ENCODE measurements around the gene CNTN6. TPM values are rescaled to one million over a fixed set of nuclear protein-coding genes. Genes with fewer than 3 reads are reported as not detected.

CNTN6 gene
- polyA plus RNA-seq, 1 donor (not counting 4 experiments of a cell fraction or from before 2014, with no cell fraction given), result not detected

DNA sequence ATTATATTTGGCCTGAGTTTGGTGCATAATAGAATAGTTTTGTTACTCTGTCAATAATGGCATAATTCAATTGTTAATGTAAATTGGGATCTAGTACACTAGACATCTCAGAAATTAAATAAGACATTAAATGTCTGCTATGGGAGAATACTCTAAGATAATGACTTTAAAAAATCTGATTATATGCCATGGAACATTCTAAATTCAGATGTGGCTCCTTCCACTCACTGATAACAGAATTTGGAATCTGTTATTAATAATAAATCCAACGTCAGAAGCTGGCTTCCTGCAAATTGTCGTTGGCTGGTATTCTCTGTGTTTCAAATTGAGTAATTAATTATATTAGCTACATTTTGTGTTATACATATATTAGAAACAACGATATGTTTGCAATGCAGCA is 258.1 kb downstream of the CNTN6 start:
- dilution Hi-C loops (cut with MboI; ENCODE audit: extremely low pct_ligation_motif_present, low sequenced_read_pairs), result no loop called here
- Histone ChIP-seq H3K9me3 (ENCODE audit: control insufficient read depth, low read depth, low read length) (no peaks in the 10 kb centered on the region), H2AFZ (ENCODE audit: control insufficient read depth, low read length) (no peak overlapping the region), H3K4me1 (ENCODE audit: control insufficient read depth, extremely low read depth, insufficient read depth, low read length) (no peaks in the 10 kb centered on the region), H3K9me1 (ENCODE audit: control insufficient read depth, extremely low read depth, insufficient read depth, low read length) (no peaks in the 10 kb centered on the region), H3K9ac (ENCODE audit: control insufficient read depth, extremely low read depth, insufficient read depth, low read length) (no peak overlapping the region), H3K27ac (ENCODE audit: control insufficient read depth, insufficient read depth, low read length) (no peak overlapping the region), H3K79me2 (ENCODE audit: control insufficient read depth, insufficient read depth, low read length) (no peaks in the 10 kb centered on the region), H3K27me3 (ENCODE audit: control insufficient read depth, extremely low read depth, insufficient read depth, low read length) (no peaks in the 10 kb centered on the region), H3K36me3 (ENCODE audit: control insufficient read depth in 2 of 2, extremely low read depth in 1 of 2, insufficient read depth in 2 of 2, low read length in 2 of 2) (no peaks in the 10 kb centered on the region), H4K20me1 (ENCODE audit: control insufficient read depth, extremely low read depth, insufficient read depth, low read length) (no peaks in the 10 kb centered on the region), H3K4me2 (ENCODE audit: control insufficient read depth, extremely low read depth, insufficient read depth, low read depth, low read length) (no peak overlapping the region), H3K4me3 (ENCODE audit: control insufficient read depth in 2 of 3, extremely low read depth in 1 of 3, insufficient read depth in 2 of 3, low read depth in 1 of 3, low read length in 3 of 3) (no peak overlapping the region)
- FAIRE-seq, result no peak
- TF ChIP-seq CTCF (optimal IDR thresholded peaks at IDR 0.05 in 1 of 3, IDR thresholded peaks at IDR 0.05 in 1 of 3, conservative IDR thresholded peaks at IDR 0.05 in 1 of 3; ENCODE audit: extremely low read depth in 1 of 3, insufficient read depth in 2 of 3, low read length in 3 of 3) (no peak), EZH2 (IDR thresholded peaks at IDR 0.05; ENCODE audit: low read length) (no peak)
- DNase-seq (ENCODE audit: low read depth, low spot score), result no peak

DNA sequence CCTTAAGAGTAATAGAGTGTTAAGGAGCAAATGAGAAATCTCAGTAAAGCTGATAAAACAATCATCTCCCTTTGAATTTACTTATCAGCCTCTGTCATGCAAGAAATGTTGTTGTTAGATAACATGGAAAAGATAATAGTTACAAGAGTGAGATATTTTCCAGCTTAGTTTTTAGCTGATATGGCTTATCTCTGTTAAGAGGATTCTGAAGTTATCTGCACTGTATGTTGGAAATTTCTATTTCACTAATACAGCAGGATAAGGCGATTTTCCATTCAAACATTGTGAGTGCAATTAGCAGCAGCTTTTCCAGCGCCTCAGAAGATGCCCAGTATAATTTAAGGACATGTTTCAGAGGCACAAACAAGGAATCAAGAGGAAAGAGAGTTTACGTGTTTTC is 262.9 kb downstream of the CNTN6 start:
- FAIRE-seq, result no peak
- H3K9ac ChIP-seq (ENCODE audit: control insufficient read depth, extremely low read depth, insufficient read depth, low read length), result no peak overlapping the region
- H3K4me2 ChIP-seq (ENCODE audit: control insufficient read depth, extremely low read depth, insufficient read depth, low read depth, low read length), result no peak overlapping the region
- dilution Hi-C loops (cut with MboI; ENCODE audit: extremely low pct_ligation_motif_present, low sequenced_read_pairs), result no loop called here
- no peaks in the 10 kb centered on the region for H3K27me3 ChIP-seq (ENCODE audit: control insufficient read depth, extremely low read depth, insufficient read depth, low read length)
- H3K4me3 ChIP-seq (ENCODE audit: control insufficient read depth in 2 of 3, extremely low read depth in 1 of 3, insufficient read depth in 2 of 3, low read depth in 1 of 3, low read length in 3 of 3), result no peak overlapping the region
- no peaks in the 10 kb centered on the region for H3K36me3 ChIP-seq (ENCODE audit: control insufficient read depth in 2 of 2, extremely low read depth in 1 of 2, insufficient read depth in 2 of 2, low read length in 2 of 2)
- H3K79me2 ChIP-seq (ENCODE audit: control insufficient read depth, insufficient read depth, low read length), result no peaks in the 10 kb centered on the region
- no peak overlapping the region for H3K27ac ChIP-seq (ENCODE audit: control insufficient read depth, insufficient read depth, low read length)
- TF ChIP-seq CTCF (optimal IDR thresholded peaks at IDR 0.05 in 1 of 3, IDR thresholded peaks at IDR 0.05 in 1 of 3, conservative IDR thresholded peaks at IDR 0.05 in 1 of 3; ENCODE audit: extremely low read depth in 1 of 3, insufficient read depth in 2 of 3, low read length in 3 of 3) (no peak), EZH2 (IDR thresholded peaks at IDR 0.05; ENCODE audit: low read length) (no peak)
- no peaks in the 10 kb centered on the region for H4K20me1 ChIP-seq (ENCODE audit: control insufficient read depth, extremely low read depth, insufficient read depth, low read length)
- no peak for DNase-seq (ENCODE audit: low read depth, low spot score)
- no peaks in the 10 kb centered on the region for H3K9me1 ChIP-seq (ENCODE audit: control insufficient read depth, extremely low read depth, insufficient read depth, low read length)
- no peak overlapping the region for H2AFZ ChIP-seq (ENCODE audit: control insufficient read depth, low read length)
- H3K4me1 ChIP-seq (ENCODE audit: control insufficient read depth, extremely low read depth, insufficient read depth, low read length), result no peaks in the 10 kb centered on the region
- no peaks in the 10 kb centered on the region for H3K9me3 ChIP-seq (ENCODE audit: control insufficient read depth, low read depth, low read length)

All from keratinocyte (primary cell).